ENCODE measurements around the gene NFATC2.

- TF ChIP-seq YY1 (IDR thresholded peaks at IDR 0.05; ENCODE audit: insufficient read depth, insufficient read length) (no peak), SUZ12 (IDR thresholded peaks at IDR 0.05; ENCODE audit: extremely low read depth, insufficient read depth, insufficient read length) (no peak)
These were observed 125.0 kb downstream of the NFATC2 start for GRCh38 chr20:51417250-51418136.

All from NT2/D1 (cell line).